Mononuclear cell (primary cell): ENCODE data around the gene SLC39A10. TPM values are rescaled to one million over a fixed set of nuclear protein-coding genes. Genes with fewer than 3 reads are reported as not detected.
"Not testable (repeated sequence)": the region's sequence is repeated elsewhere in the genome, so short reads cannot be mapped to it uniquely, and the experiment has no call there.

ENCODE experiments used
- H3K27me3 ChIP-seq: 2 replicates; pipeline ENCODE4 v1.6.0; 2011; ENCODE audit warnings: low read length, control low read depth; ENCODE audit not compliant: insufficient read depth
- H3K4me1 ChIP-seq: 2 replicates; pipeline ENCODE4 v1.5.1; 2011; ENCODE audit warnings: mild to moderate bottlenecking, low read length, control low read depth; ENCODE audit not compliant: insufficient read depth
- H3K4me3 ChIP-seq: 2 replicates; pipeline ENCODE4 v1.5.1; 2011; ENCODE audit warnings: mild to moderate bottlenecking, low read length, moderate library complexity
- H3K9me3 ChIP-seq: 2 replicates; pipeline ENCODE4 v1.5.1; 2011; ENCODE audit warnings: low read depth, mild to moderate bottlenecking, control low read depth, low read length
- total RNA-seq: library from RNA; depleted of rRNA; stranded (reverse); fragments of >200 nt; gene quantifications from one replicate; pipeline ENCODE4 v1.2.3, GENCODE V29; 2012

The SLC39A10 gene
- total RNA-seq, 1 donor, result 52.7 TPM

- peaks cover 4% of the 10 kb centered on the region for H3K4me1 ChIP-seq
- no peak overlapping the region for H3K4me3 ChIP-seq
- no peaks in the 10 kb centered on the region for H3K27me3 ChIP-seq
- H3K9me3 ChIP-seq, result no peaks in the 10 kb centered on the region
Measured at GRCh38 chr2:195675783-195676427, 18.9 kb downstream of the SLC39A10 start.

DNA sequence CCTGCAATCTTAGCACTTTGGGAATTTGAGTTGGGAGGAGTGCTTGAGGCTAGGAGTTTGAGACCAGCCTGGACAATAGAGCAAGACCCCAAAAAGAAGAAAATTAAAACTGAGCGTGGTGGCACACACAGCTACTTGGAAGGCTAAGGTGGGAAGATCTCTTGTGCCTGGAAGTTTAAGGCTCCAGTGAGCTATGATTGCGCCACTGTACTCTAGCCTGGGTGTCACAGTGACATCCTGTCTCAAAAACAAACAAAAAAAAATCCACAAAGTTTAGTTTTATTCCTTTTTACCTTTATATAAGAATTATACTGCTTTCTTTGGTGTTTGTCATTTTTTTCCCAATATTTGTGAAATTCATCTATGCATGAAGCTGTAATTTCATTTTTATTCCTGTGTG is 20.3 kb downstream of the SLC39A10 start:
- Histone ChIP-seq H3K27me3 (no peaks in the 10 kb centered on the region), H3K4me1 (peaks cover 4% of the 10 kb centered on the region), H3K4me3 (no peak overlapping the region), H3K9me3 (no peaks in the 10 kb centered on the region)

DNA sequence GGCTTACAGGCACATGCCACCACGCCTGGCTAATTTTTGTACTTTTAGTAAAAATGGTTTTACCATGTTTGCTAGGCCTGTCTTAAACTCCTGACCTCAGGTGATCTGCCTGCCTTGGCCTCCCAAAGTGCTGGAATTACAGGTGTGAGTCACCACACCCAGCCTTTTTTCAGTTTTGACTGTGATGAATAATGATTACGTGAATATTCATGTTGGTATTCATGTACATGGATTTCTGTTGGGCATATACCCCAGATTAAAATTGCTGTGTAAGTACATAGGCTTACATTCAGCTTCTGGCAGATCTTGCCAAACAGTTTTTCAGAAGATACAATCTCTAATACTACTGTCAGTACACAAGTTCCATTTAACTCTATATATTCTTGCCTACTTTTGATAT is 20.9 kb downstream of the SLC39A10 start:
- no peak overlapping the region for H3K4me3 ChIP-seq
- no peaks in the 10 kb centered on the region for H3K27me3 ChIP-seq
- peaks cover 4% of the 10 kb centered on the region for H3K4me1 ChIP-seq
- no peaks in the 10 kb centered on the region for H3K9me3 ChIP-seq

DNA sequence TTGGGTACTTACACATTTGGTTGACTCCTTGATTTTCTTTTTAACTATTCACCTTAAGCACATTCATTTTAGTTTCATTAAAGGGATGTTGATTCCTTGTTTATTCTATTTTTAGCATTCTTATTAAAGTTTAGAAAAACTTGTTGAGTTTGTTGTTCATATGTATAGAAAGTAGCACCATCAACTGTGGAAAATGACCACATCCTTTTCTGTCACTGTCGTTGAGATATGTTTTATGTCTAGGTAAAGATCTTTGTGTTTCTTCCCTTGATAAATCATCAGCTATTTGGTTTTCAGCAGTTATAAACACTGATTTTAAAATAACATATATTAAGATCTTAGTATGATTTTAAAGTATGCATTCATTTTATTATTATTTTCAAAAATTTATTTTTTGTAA is 25.1 kb downstream of the SLC39A10 start:
- peaks cover 7% of the 10 kb centered on the region for H3K4me1 ChIP-seq
- H3K27me3 ChIP-seq, result no peaks in the 10 kb centered on the region
- no peaks in the 10 kb centered on the region for H3K9me3 ChIP-seq
- no peak overlapping the region for H3K4me3 ChIP-seq

DNA sequence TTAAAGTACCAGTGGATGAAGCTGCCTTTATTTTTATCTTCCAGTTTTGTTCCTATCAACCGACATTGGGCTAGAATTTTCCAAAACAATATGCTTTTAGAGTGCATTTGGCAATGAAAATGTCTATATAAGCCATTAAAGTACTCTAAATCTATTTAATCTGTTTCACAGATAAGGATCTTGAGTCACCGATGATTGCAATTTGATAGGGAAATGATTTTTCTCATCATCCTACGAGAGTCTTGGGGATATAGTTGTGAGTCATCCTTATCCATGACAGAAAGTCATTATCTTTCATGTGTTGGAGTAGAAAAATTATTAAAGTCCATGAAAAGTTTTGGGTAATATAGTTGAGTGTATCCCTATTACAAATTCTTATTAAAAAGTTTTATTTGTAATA is 26.1 kb downstream of the SLC39A10 start:
- Histone ChIP-seq H3K4me1 (peaks cover 3% of the 10 kb centered on the region), H3K9me3 (no peaks in the 10 kb centered on the region), H3K4me3 (no peak overlapping the region)

DNA sequence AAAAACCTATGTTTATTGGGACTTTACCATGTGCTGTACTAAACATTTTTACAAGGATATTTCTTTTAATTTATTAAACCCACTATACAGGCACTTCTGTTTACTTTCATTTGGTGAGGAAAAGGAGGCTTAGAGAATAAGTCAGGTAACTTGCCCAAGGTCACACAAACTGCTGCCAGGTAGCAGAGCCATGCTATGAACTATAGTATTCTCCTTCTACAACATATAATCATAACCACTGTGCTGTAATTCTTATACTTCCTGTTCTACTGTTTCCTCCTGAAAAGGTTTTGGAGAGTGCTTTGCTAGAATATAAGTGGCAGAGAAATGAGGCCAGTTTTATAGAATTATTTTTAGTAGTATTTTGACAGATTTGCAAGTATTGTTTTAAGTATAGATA is 29.5 kb downstream of the SLC39A10 start:
- Histone ChIP-seq H3K27me3 (no peaks in the 10 kb centered on the region), H3K4me3 (no peak overlapping the region), H3K4me1 (peaks cover 3% of the 10 kb centered on the region), H3K9me3 (no peaks in the 10 kb centered on the region)

More for the DNA sequence above, 26.1 kb downstream of the SLC39A10 start:
- H3K27me3 ChIP-seq, result no peaks in the 10 kb centered on the region

- H3K4me1 ChIP-seq, result peaks cover 3% of the 10 kb centered on the region
- H3K4me3 ChIP-seq, result no peak overlapping the region
- H3K9me3 ChIP-seq, result no peaks in the 10 kb centered on the region
- no peaks in the 10 kb centered on the region for H3K27me3 ChIP-seq
Measured at GRCh38 chr2:195687320-195688086, 30.5 kb downstream of the SLC39A10 start.

DNA sequence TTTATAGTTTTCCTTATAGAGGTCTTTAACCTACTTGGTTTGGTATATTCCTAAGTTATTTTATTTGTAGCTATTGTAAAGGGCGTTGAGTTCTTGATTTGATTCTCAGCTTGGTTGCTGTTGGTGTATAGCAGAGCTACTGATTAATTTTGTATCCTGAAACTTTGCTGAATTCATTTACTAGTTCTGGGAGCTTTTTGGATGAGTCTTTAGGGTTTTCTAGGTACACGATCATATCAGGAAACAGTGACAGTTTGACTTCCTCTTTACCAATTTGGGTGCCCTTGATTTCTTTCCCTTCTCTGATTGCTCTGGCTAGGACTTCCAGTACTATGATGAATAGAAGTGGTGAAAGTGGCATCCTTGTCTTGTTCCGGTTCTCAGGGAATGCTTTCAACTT is 35.5 kb downstream of the SLC39A10 start:
- H3K9me3 ChIP-seq, H3K27me3 ChIP-seq, H3K4me1 ChIP-seq, H3K4me3 ChIP-seq: not testable (repeated sequence)

GRCh38 chr2:195694553-195694952 is 37.5 kb downstream of the SLC39A10 start:
- H3K4me1 ChIP-seq, result no peaks in the 10 kb centered on the region
- no peaks in the 10 kb centered on the region for H3K27me3 ChIP-seq
- H3K4me3 ChIP-seq, result no peak overlapping the region
- peaks cover 12% of the 10 kb centered on the region for H3K9me3 ChIP-seq

DNA sequence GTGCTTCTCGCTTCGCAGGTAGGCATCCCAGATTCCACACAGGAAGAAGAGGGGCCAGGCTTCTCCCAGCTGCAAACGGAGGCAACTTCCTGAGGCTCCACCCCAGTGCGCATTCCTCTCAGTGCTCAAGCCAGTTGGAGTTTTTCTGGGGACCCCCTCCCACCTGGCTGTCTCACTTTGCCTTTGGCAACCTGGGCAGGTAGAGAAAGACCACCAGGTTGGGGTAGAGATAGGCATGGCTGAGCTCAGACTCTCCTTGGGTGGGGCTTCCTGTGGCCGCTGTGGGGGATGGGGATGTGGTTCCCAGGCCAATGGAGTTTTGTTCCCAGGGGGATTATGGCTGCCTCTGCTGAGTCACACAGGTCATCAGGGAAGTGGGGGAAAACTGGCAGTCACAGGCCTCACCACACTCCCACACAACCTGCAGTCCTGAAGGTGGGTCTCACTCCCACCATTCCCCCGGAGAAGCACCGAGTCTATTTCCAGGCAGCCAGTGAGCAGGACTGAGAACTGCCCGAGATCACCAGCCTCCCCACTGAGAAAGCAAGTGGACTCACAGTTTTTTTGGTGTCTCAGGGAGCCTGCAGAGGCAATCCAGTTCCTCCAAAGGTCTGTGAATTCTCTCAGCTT is 38.1 kb downstream of the SLC39A10 start:
- Histone ChIP-seq H3K4me1 (no peaks in the 10 kb centered on the region), H3K4me3 (no peak overlapping the region), H3K9me3 (peaks cover 18% of the 10 kb centered on the region), H3K27me3 (no peaks in the 10 kb centered on the region)

DNA sequence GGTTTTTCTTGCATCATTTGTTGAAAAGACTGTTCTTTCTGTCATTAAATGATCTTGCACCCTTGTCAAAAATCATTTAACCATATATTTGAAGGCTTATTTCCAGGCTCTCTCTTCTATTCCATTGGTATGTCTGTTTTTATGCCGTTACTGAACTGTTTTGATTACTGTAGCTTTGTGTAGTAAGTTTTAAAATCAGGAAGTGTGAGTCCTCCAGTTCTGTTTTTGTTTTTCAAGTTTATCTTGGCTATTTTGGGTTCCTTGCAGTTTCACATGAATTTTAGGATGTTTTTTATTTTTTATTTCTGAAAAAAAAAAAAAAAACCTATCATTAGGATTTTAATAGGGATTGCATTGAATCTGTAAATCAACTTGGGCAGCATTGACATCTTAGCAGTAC is 39.0 kb downstream of the SLC39A10 start:
- no peak overlapping the region for H3K4me3 ChIP-seq
- H3K27me3 ChIP-seq, result no peaks in the 10 kb centered on the region
- peaks cover 25% of the 10 kb centered on the region for H3K9me3 ChIP-seq

GRCh38 chr2:195697681-195698220 is 40.7 kb downstream of the SLC39A10 start:
- Histone ChIP-seq H3K27me3 (no peaks in the 10 kb centered on the region), H3K4me3 (no peak overlapping the region), H3K9me3 (peaks cover 28% of the 10 kb centered on the region), H3K4me1 (no peaks in the 10 kb centered on the region)

More for the DNA sequence above, 39.0 kb downstream of the SLC39A10 start:
- no peaks in the 10 kb centered on the region for H3K4me1 ChIP-seq

GRCh38 chr2:195700480-195700879 is 43.5 kb downstream of the SLC39A10 start:
- H3K9me3 ChIP-seq, result peaks cover 28% of the 10 kb centered on the region
- no peaks in the 10 kb centered on the region for H3K4me1 ChIP-seq
- no peak overlapping the region for H3K4me3 ChIP-seq
- no peaks in the 10 kb centered on the region for H3K27me3 ChIP-seq

DNA sequence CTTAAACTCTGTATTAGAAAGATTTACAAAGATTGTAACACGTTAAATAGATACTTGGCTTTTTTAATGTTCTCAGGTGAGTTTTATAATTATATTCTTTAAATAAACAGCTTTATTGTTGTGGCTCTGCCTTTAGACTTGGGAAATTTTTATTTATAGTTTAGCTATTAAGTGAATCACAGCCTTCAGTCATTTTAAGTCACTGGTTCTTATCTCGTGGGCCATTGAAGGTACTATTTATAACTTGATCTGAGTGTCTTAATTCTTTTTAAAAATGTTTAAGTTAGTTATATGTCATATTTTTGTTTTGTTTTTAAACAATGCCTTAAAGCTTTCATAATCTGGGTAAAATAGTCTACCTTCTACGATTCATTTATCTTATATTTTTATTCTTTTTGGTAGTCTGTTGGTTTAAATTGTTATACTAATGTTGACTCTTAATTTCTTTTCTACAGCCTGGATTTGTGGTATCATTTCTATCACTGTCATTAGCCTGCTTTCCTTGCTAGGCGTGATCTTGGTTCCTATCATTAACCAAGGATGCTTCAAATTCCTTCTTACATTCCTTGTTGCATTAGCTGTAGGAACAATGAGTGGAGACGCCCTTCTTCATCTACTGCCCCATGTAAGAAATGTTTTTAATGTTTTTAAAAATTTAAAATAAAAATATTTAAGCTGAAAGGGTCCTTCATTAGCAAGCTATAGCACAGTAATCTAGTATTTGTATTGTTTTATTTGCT is 49.3 kb downstream of the SLC39A10 start:
- Histone ChIP-seq H3K27me3 (no peaks in the 10 kb centered on the region), H3K4me3 (no peak overlapping the region), H3K4me1 (no peaks in the 10 kb centered on the region), H3K9me3 (peaks cover under 1% of the 10 kb centered on the region)
